DMS153 (cell line): ENCODE measurements around the gene DOK4.
"Not testable (repeated sequence)": the region's sequence is repeated elsewhere in the genome, so short reads cannot be mapped to it uniquely, and the experiment has no call there.

ENCODE experiments used
- DNase-seq: peaks from one replicate; lab custom pipeline; 2025; lab: John Stamatoyannopoulos, UW

DOK4 gene

GRCh38 chr16:57502048-57502775 is 15.9 kb upstream of the DOK4 start:
- peak; percentile 66 for DNase-seq

DNA sequence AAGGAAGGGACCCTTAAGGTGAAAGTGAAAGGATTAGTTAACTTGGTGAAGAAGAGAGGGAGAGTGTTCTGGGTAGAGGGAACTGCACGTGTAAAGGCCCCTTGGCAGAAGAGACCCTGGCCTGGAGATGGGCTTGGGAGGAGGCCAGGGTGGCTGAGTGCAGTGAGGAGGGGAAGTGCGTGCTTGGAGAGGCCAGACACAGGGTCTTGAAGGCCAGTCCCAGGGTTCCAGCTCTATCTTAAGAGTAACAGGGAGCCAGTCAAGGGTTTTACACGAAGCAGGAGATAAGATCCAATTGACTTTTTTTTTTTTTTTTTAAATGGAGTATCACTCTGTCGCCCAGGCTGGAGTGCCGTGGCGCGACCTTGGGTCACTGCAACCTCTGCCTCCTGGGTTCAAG is 15.2 kb upstream of the DOK4 start:
- no peak for DNase-seq

DNA sequence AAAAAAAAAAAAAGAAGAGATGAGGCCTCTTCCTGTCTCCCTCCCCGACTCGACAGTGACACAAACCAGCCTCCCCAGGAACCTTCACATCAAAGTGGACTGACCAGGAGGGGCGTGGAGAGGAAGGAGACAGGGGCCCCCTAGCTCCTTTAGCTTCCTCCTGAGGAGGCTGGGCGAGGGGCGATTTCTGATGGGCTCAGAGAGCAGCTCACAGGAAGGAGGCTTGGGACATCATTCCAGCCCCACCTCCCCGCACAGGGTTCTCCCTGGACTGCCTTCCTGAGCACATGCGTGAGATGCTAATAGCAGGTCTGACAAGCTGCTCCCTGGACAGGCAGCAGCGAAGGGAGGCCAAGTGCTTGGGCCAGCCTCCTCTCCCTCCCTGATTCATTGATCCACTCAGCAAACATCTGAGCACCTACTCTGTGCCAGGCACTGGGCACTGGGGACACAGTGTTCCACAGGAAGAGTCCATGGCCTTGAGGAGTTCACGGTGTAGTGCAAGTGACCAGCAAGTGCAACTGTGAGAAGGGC is 14.4 kb upstream of the DOK4 start:
- no peak for DNase-seq

DNA sequence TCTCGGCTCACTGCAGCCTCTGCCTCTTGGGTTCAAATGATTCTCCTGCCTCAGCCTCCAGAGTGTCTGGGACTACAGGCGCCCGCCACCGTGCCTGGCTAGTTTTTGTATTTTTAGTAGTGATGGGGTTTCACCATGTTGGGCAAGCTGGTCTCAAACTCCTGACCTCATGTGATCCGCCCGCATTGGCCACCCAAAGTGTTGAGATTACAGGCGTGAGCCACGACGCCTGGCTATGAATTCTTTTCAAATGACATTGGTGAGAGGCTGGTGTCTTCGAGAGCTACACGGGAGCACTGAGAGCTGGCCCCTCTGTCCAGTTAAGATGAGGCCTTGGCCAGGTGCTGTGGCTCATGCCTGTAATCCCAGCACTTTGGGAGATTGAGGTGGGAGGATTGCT is 13.6 kb upstream of the DOK4 start:
- DNase-seq = not testable (repeated sequence)

DNA sequence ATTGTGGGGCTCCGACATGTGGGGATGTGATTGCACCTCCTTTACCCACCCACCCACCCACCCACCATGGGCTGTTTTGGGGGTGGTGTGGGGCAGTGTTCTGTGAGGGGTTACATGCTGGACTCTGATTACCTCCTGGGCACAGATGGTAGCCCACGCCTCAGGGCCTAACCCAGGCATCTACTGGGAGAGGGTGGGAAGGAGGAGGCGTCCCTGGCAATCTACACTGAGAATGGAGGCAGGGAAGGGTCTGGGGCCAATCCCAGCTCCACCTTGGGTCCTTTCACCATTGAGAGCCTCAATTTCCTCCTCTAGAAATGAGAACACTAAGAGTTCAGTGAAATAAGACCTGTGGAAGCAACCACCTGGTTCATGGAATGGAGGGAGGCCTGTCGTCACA is 11.7 kb upstream of the DOK4 start:
- no peak for DNase-seq

- no peak for DNase-seq
These were observed 10.8 kb upstream of the DOK4 start for GRCh38 chr16:57497121-57497520.

GRCh38 chr16:57493767-57494166 is 7.5 kb upstream of the DOK4 start:
- no peak for DNase-seq

DNA sequence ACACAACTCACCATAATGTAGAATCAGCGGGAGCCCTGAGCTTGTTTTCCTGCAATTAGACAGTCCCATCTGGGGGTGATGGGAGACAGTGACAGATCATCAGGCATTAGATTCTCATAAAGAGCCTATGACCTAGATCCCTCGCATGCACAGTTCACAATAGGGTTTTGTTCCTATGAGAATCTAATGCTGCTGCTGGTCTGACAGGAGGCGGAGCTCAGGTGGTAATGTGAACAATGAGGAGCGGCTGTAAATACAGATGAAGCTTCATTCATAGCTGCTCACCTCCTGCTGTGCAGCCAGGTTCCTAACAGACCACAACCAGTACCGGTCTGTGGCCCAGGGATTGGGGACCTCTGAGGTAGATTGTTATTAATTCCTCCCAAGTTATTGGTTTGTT is 2.9 kb upstream of the DOK4 start:
- DNase-seq = no peak

DNA sequence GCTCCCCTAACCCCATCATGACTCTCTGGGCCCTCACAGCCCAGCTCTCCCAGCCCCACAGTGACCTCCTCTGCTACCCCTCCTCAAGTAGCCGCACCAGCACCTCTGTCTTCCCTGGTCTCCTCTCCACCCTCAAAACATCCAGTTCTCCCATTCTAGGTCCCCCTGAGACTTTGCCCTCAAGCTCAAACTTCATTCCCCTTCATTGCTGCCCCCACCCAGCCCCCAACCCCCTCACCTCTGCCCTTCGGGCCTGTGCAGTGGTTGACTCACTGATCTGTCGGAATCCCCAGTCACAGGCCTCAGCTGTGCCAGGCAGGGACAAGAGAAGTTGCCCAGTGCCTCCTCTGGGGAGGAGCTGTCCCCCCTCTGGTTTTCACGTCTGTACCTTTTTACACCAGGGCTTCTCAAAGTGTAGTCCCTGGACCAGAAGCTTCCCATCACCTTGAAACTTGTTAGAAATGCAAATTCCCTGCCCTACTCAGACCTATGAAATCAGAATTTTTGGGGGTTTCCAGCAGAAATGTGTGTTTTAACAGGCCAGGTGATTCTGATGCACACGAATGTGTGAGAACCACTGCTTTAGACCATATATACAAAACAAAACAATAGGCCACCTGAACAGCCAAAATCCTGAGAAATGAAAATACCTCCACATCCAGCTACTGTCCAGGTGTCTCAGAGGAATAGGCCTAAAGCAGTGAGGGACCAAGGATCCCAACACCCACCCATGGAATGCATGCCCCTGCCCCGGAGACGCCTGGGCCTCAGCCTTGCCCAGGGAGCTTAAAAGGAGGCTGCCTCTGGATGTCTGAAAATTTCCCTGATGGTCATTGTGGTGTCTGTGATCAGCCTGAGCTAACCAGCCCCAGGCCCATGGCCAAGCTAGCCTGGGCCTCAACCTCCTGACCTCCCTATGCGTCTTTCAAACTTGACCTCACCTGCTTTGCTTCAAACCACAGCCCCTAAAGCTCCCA is 853 bp upstream of the DOK4 start:
- DNase-seq = no peak

DNA sequence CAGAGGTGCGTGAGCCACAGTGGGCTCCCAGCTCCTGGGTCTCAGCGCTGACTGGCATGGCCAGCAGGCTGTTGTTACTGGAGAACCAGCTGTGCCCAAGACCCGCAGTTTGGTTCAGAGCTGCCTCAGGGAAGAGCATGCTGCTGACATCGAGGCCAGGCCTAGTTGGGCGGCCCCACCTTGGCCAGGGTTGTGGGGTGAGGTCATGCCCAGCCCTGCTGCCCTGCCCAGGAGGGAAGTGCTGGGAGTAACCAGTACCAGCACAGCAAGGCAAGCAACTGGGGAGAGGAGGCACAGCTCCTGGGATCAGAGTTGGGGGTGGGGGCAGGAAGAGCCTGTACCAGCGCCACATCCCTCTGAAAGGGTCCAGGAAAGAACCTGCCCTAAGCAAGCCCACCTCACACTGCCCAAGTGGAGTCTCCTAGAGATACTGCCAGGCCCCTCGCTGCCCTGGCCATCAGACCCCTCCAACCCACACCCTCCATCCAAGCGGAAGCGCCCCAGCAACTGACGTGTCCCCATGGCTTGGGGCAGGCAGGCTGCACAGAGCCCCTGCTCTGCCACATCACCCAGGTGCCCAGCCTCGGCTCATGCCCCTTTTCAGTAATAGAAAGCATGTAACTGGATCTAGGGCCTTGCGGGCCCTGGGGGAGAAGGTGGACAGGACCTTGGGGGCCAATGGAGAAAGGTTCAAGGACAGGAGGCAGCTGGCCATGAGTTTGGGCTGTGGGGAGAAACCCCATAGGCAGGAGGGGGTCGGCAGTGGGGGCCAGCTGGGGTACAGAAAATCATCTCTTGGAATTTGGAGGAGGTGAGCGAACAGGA is 990 bp downstream of the DOK4 start:
- DNase-seq = no peak

GRCh38 chr16:57484515-57485005 is 1.7 kb downstream of the DOK4 start:
- no peak for DNase-seq

DNA sequence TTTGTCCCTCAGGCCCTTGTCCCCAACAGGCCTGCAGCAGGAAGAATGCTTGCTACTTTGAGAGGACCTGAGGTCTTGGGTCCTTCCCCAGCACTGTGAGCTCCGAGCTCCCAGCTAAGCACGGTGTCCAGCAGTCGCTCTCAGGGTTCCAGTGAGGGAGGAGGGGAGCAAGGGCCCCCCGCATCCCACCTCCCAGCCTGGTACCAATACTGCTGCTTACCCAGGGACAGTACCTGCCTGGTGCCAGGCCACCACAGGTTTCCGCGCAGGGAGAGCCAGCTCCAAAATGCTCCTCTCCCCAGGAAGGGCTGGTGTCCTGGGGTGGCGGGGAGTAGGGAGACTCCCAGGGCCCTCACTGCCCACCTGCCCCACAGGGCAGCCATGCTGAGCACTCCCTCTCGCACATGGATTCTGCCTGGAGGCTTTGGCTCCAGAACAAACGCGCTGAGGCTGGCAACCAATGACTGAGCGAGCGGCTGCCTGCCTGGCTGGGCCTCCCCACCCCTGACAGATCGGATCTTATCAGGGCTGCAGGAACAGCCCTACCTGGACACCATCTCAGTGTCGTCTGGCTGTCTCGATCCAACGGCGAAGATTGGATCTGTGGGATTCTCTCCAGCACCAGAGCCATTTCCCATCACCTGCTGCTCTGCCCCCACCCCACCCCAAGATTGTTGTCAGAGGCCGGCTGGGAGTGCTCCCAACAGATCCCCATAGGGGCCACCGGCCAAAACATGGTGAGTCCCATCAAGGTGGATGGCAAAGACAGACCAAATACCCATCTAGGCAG is 2.4 kb downstream of the DOK4 start:
- no peak for DNase-seq

GRCh38 chr16:57482845-57483545 is 3.3 kb downstream of the DOK4 start:
- no peak for DNase-seq

DNA sequence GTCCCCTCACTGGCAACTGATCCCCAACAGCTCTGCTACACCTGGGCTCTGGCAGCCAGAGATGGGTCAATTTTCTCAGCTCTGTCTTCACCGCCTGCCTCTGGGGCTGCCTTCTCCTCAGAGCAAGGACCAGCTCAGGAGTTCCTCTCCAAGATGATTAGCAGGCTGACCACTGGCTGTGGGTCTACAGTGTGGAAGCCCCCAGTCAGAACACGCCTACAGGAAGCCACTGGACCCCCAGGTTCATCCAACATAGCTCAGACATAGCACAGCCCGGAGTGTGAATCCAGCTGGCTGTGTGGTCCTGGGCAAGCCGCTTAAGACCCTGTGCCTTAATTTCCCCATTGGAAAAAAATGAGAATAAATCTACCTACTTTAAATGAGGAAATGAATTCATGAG is 4.9 kb downstream of the DOK4 start:
- no peak for DNase-seq

GRCh38 chr16:57480754-57481230 is 5.5 kb downstream of the DOK4 start:
- no peak for DNase-seq

DNA sequence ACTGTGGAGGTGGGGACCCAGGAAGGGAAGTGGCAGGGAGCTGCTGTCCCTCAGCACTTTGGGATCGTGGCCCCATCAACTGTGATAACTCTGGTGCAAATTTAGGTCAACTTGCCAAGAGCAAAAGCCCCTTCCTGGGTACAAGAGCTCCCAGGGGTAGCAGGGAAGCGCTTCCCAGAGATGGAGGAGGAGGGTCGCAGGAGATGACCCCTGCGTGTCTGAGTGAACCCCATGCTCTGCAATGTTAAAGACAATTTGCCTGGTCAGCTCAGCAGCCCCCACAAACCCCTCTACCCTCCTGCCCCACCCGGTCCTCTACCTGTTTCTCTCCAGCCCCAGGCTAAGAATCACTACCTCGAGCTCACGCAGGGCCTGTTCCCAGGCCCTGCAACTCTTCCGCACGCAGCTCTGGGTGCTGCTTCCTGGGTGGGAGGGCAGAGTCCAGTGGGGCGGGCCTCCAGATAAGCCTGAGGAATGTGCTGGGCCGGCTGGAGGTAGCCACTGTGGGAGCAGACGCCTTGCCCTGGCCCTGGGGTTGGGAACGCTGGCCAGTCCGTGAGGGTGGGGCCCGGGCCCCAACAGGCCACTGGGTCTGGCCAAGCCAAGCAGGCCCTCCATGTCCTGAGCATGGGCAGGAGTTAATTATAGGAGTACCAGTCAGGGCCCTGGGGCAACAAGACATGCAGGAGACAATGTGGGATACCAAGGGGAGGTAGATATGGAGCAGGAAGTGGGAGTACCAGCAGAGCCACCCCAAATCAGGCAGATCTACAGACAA is 6.1 kb downstream of the DOK4 start:
- no peak for DNase-seq

DNA sequence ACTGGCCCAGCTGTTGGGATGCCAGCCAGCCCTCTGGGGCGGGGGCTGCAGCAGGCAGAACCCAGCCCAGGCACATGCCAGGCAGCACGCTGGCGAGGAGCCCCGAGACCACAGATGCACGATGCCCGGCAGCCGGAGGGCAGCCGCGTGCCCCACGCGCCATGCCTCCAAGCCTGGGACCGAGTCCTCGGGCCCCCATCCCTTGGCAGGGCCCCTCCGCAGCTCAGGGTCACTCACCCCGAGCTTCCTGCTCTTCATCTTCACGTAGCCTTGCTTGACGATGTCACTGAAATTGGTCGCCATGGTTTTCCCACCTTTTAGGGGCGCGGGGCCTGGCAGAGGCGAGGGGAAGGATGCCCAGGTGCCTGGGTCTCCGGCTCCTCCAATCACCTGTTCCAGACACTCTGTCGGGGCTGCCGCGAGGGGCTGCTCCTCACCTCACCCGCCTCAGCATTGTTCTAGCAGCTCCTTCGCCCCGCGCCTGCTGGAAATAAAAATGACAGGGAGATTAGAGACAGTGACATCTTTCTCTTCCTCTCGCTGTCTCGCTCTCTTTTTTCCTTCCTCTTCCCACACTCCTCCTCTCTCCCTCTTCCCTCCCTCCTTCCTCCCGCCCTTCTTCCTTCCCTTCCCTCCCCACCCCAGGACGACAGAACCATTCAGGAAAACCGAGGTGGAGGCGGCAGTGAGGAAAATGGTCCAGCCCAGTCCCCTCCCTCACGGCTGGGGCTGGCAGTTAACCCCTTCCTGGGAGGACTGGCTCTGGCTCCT is 6.9 kb downstream of the DOK4 start:
- no peak for DNase-seq

- DNase-seq = no peak
These were observed 7.7 kb downstream of the DOK4 start for GRCh38 chr16:57478396-57479204.
